Memory B cell (primary cell): ENCODE data around the gene SPEG.

Experiments used
- ATAC-seq: fragments of 150-1000 bp; cut with Tn5 transposase; 2 replicates; pipeline ENCODE4 v1.10.0; 2021; ENCODE audit warnings: low read depth, mild to moderate bottlenecking, moderate library complexity
- DNase-seq, 2 donors: peaks; one replicate each; pipeline ENCODE4 v3.0.0; 2022; ENCODE audit warnings: low spot score in 2 of 2
- H3K27ac Mint-ChIP-seq: one replicate; pipeline ENCODE4 v1.8.0; 2022; ENCODE audit warnings: mild to moderate bottlenecking, moderate library complexity, mixed read lengths
- H3K27me3 Mint-ChIP-seq: one replicate; pipeline ENCODE4 v1.8.0; 2022; ENCODE audit warnings: mixed read lengths
- H3K36me3 Mint-ChIP-seq: one replicate; pipeline ENCODE4 v1.8.0; 2022; ENCODE audit warnings: mild to moderate bottlenecking, mixed read lengths
- H3K4me1 Mint-ChIP-seq: one replicate; pipeline ENCODE4 v1.8.0; 2022; ENCODE audit warnings: mixed read lengths
- H3K4me3 Mint-ChIP-seq: one replicate; pipeline ENCODE4 v1.8.0; 2022; ENCODE audit warnings: mild to moderate bottlenecking, moderate library complexity, mixed read lengths
- H3K9me3 Mint-ChIP-seq: one replicate; pipeline ENCODE4 v1.8.0; 2022; ENCODE audit warnings: mixed read lengths

Gene SPEG

DNA sequence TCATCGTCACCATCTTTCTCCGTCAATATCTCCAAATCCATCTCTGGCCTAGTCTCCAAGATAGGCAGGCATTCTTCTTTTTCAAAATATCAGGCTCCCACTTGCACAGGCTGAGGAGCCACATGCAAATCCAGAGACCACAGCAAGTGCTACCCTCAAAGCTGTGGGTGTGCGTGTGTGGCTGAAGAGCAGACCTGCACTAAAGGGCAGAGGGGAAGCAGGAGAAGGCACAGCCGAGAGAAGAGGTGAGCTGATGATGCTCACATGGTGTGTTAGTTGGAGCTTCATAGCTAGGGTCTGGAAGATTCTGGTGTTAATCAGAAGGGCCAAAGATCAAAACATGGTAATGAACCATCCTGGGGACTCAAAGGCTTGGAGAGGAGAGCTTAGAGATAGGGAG lies 3.8 kb downstream of the SPEG start:
- no peaks in the 10 kb centered on the region for H3K9me3 Mint-ChIP-seq

DNA sequence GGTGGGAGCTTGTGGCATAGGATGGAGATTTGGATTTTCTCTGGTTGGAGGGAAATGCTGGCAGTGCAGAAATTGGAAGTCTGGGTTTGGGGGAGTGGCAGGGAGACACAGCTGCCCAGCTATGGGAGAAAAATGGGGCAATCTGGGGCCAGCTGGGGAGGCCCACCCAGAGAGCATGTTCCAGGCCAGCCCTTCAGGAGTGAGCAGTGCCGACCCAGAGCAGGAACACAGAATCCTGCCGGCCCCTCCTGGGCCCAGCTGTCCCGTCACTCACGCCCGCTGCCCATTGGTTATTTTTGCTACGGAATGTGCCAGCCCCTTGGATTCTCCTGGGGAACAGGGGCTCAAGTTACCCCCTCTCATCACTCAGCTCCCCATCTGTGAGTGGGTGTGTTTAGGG lies 4.9 kb downstream of the SPEG start:
- ATAC-seq (no peak), DNase-seq (no peak)
- Mint-ChIP-seq H3K27me3 (peaks cover 19% of the 10 kb centered on the region), H3K36me3 (no peaks in the 10 kb centered on the region), H3K27ac (no peak overlapping the region), H3K9me3 (no peaks in the 10 kb centered on the region), H3K4me3 (no peak overlapping the region), H3K4me1 (peaks cover 12% of the 10 kb centered on the region)

More for the DNA sequence above, 3.8 kb downstream of the SPEG start:
- DNase-seq, result no peak
- H3K4me1 Mint-ChIP-seq, result peaks cover 12% of the 10 kb centered on the region
- no peak overlapping the region for H3K27ac Mint-ChIP-seq
- ATAC-seq, result no peak
- H3K4me3 Mint-ChIP-seq, result no peak overlapping the region
- H3K36me3 Mint-ChIP-seq, result no peaks in the 10 kb centered on the region
- peaks cover 18% of the 10 kb centered on the region for H3K27me3 Mint-ChIP-seq

DNA sequence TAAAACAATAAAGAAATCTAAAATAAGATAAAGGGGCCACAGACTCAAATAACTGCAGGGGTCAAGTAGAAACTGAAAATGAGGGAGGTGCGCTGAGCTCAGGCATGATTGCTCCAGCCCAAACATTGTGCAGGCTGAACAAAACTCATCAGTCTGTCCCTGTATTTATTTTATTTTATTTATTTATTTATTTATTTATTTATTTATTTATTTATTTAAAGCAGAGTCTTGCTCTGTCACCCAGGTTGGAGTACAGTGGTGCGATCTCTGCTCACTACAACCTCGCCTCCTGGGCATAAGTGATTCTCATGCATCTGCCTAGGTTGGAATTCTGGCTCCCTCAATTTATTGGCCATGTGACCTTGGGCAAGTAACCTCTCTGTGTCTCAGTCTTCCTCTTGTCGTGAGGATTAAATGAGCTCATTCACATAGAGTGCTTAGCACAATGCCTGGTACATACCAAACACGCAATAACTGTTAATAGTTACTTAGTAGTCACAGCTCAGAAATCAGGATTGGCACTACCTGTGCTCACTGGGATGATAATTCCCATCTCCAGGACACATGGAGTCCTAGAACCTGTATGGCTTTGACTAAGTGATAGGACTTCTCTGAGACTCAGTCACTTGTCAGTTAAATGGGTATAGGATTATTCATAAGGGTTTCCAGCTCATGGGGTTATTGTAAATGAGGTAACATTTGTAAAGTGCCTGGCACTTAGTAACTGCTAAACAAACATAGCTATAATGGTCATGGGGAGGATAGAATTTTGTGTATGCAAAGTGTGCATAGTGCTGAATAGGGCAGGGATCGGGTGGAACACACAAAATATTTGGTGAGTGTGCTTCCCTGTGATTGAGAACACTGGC lies 6.0 kb downstream of the SPEG start:
- H3K27me3 Mint-ChIP-seq, result peaks cover 23% of the 10 kb centered on the region
- H3K4me1 Mint-ChIP-seq, result peaks cover 12% of the 10 kb centered on the region
- no peaks in the 10 kb centered on the region for H3K36me3 Mint-ChIP-seq
- H3K9me3 Mint-ChIP-seq, result no peaks in the 10 kb centered on the region
- DNase-seq (no peak), ATAC-seq (peak; percentile 38)
- no peak overlapping the region for H3K27ac Mint-ChIP-seq
- peak overlapping the region; percentile 82 for H3K4me3 Mint-ChIP-seq

DNA sequence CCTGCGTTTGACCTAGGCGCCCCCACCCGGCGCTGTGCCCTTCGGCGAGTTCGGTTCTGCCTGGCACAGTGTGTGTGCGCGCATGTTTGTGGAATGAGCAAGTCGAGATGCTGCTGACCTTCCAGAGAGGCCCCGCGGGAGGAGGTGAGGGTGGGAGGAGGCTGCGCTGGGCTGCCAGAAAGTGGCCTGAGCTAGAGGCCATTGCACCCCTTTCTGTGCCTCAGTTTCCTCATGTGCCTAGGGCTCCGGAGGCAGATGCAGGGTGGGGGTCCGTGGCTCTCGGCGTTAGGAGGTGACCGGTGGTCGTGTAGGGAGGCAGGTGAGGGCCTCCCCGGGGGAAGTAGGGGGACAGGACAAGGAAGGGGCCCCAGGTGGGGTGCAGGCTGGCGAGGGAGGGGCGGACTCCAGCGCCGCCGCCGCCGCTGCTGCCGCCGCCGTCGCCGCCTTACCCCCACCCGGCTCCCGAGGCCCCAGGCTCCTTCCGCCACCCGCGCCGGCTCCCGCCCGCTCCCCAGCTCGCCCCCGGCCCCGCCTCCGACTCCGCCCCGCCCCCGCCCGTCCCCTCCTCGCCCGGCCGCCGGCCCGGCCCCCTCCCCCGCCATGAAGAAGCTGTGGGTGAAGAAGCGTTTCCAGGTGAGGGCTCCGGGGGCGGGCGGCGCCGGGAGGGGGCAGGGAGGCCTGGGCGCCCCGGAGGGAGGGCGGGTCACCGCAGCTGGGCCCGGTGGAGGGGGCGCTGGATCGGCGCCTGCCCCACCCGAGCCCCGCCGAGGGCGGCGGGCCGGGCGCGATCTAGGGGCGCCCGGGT lies 7.0 kb downstream of the SPEG start:
- peak overlapping the region; percentile 82 for H3K4me3 Mint-ChIP-seq

DNA sequence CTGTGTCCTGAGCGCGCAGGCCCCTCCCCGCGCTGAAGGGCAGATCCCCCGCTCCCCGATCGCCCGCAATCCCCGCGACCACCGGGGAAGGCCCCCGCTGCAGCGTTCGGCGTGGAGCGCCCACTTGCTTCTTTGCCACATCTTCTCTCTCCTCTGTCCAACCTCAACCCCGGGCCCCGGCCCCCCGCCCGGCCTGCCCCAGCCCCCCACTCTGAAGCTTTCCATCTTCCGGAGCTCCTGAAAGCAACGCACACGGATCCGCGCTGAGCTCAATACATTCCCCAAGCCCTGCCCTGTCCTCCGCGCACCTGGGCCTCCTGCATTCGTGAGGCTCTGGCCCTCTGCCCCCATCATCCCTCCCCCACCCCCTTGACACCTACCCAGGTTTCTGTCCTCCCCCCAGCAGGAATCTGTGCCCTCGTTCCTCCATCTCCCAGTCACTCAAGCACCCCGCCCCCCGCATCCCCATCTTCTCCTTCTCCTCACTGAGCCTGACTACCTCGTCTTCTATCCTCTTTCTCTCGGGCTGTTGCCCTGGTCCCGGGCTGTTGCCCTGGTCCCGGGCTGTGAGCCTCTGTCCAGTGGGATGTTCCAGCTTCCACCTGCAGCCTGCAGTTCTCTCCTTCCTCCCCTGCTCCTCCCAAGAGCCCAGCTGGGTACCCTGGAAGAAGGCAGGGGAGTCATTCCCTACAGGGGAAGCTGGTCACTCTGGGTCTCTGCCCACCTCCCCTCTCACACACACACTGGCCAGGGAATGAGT lies 7.8 kb downstream of the SPEG start:
- Mint-ChIP-seq H3K4me1 (peaks cover 12% of the 10 kb centered on the region), H3K4me3 (peak overlapping the region; percentile 82), H3K27me3 (peaks cover 22% of the 10 kb centered on the region), H3K36me3 (no peaks in the 10 kb centered on the region), H3K27ac (no peak overlapping the region), H3K9me3 (no peaks in the 10 kb centered on the region)
- DNase-seq (no peak), ATAC-seq (no peak)

More for the DNA sequence above, 7.0 kb downstream of the SPEG start:
- Mint-ChIP-seq H3K36me3 (no peaks in the 10 kb centered on the region), H3K4me1 (peaks cover 12% of the 10 kb centered on the region), H3K9me3 (no peaks in the 10 kb centered on the region), H3K27me3 (peaks cover 22% of the 10 kb centered on the region), H3K27ac (no peak overlapping the region)
- peak; percentile 44 for ATAC-seq
- no peak for DNase-seq

DNA sequence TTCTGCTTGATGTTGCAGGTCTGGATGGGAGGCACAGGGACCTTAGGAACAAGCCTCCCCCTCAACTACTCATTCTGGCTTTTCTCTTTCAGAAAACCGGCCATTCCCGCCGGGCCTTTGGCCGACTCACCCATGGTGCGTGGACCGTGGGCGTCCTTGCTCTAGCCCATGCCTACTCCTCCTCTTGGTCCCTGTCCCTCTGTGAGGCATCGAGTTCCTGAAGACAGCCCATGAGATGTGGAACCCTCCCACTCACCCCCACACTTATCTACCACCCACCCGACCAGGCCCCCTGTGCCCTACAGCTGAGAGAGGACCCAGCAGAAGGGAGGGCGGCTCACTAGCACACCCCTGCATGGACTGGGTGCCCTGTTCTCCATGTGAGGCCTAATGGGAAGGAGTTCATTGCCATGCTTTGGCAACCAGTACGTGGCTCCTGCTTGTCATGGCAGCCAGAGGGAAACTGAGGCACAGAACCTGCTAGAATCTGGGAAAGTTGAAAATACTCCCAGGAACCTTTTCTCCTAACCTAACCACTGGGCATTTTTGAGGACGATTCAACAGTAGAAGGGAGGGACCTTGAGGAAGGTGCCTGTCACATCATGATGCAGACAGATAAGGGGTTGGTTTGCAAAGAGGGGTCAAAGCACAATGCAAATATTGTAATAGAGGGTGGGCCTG lies 8.5 kb downstream of the SPEG start:
- H3K27me3 Mint-ChIP-seq, result peaks cover 22% of the 10 kb centered on the region
- H3K4me1 Mint-ChIP-seq, result peaks cover 12% of the 10 kb centered on the region
- H3K27ac Mint-ChIP-seq, result no peak overlapping the region
- ATAC-seq, result no peak
- peak overlapping the region; percentile 82 for H3K4me3 Mint-ChIP-seq
- H3K9me3 Mint-ChIP-seq, result no peaks in the 10 kb centered on the region
- no peaks in the 10 kb centered on the region for H3K36me3 Mint-ChIP-seq
- no peak for DNase-seq

DNA sequence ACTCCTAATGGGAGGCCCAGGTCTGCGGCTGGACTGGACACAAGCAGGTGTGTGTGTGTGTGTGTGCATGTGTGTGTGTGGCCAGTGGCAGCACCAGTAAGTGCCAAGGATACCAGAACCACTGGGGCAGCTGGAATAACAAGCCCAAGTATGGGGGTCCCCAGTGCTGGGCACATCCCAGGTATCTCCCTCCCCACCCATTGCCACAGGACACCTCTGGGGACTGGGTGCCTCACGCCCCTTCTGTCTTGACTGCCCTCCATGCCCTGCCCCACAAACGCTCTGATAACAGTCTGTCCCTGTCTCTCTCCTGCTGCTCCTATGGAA lies 9.0 kb downstream of the SPEG start:
- H3K36me3 Mint-ChIP-seq, result no peaks in the 10 kb centered on the region
- H3K9me3 Mint-ChIP-seq, result no peaks in the 10 kb centered on the region
- peaks cover 22% of the 10 kb centered on the region for H3K27me3 Mint-ChIP-seq
- DNase-seq (no peak), ATAC-seq (no peak)
- no peak overlapping the region for H3K4me3 Mint-ChIP-seq
- no peak overlapping the region for H3K27ac Mint-ChIP-seq
- peaks cover 12% of the 10 kb centered on the region for H3K4me1 Mint-ChIP-seq

DNA sequence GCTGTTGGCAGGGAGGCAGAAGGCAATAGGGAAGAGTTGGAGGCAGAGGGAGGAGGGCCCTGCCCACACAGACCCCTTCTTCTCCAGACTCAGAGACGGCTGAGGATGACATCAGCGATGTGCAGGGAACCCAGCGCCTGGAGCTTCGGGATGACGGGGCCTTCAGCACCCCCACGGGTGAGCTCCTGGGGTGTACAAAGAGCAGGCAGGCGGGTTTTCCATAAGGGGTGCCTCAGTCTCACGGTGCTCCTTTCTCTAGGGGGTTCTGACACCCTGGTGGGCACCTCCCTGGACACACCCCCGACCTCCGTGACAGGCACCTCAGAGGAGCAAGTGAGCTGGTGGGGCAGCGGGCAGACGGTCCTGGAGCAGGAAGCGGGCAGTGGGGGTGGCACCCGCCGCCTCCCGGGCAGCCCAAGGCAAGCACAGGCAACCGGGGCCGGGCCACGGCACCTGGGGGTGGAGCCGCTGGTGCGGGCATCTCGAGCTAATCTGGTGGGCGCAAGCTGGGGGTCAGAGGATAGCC lies 10.0 kb downstream of the SPEG start:
- peaks cover 12% of the 10 kb centered on the region for H3K4me1 Mint-ChIP-seq
- no peak overlapping the region for H3K4me3 Mint-ChIP-seq
- no peak overlapping the region for H3K27ac Mint-ChIP-seq
- H3K9me3 Mint-ChIP-seq, result no peaks in the 10 kb centered on the region
- no peaks in the 10 kb centered on the region for H3K36me3 Mint-ChIP-seq
- ATAC-seq (no peak), DNase-seq (no peak)
- H3K27me3 Mint-ChIP-seq, result peaks cover 24% of the 10 kb centered on the region

DNA sequence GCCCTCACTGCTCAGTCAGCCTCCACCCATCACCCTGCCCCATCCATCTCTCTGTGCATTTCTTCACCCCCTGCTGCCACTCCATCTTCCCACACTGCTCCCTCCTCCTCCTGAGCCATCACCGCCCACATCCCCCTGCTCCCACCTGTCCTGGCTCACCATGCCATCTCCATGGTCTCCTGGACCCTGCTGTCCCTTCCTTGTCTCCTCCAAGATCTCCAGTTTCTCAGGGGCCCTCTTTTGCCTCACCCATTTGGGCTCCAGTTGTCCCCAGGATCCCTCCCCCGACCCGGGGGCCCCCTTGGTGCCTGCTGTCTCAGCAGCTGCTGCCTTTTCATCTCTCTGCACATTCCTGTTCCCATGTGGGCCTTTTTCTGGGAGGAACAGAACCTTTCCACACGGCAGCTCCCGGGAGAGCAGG lies 10.6 kb downstream of the SPEG start:
- Mint-ChIP-seq H3K4me1 (peaks cover 12% of the 10 kb centered on the region), H3K36me3 (no peaks in the 10 kb centered on the region), H3K9me3 (no peaks in the 10 kb centered on the region), H3K27me3 (peaks cover 27% of the 10 kb centered on the region), H3K27ac (no peak overlapping the region), H3K4me3 (no peak overlapping the region)
- DNase-seq, result no peak
- ATAC-seq, result no peak

DNA sequence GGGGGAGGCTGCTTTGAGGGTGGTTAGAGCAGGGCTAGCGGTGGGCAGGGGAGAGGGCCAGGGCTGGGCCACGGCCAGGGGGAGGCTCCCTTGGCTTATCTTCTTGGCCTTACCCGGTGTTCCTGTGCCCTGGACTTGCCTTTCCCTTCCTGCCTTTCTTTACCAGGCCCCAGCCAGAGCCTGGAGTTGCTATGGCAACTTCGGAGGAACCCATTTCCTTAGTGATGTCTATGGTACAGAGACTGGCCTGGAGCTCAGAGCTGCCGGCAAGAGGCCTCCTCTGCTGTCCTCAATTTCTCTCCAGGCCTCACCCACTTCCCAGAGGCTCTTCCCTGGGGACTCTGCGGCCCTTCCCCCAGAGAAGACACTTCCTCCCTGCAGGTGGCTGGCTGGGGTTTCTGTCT lies 11.5 kb downstream of the SPEG start:
- ATAC-seq (no peak), DNase-seq (no peak)
- H3K27ac Mint-ChIP-seq, result no peak overlapping the region
- peaks cover 30% of the 10 kb centered on the region for H3K27me3 Mint-ChIP-seq
- no peaks in the 10 kb centered on the region for H3K9me3 Mint-ChIP-seq
- peaks cover 9% of the 10 kb centered on the region for H3K4me1 Mint-ChIP-seq
- no peaks in the 10 kb centered on the region for H3K36me3 Mint-ChIP-seq
- H3K4me3 Mint-ChIP-seq, result no peak overlapping the region

DNA sequence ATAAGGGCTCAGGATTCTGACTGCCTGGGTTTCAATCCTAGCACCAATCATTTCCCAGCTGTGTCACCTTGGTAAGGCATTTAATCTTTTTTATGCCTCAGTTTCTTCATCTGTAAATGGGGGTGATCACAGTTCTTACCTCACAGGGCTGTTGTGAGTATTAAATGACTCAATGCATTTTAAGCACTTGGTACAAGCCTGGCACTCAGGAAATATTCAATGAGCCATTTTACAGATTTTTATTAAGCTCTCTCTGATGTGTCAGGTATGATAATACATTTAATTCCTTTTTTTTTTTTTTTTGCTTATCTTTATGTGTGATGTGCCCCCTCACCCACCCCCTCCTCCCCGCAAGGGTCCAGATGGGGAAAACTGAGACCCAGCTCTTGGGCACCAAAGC lies 12.0 kb downstream of the SPEG start:
- Mint-ChIP-seq H3K4me3 (no peak overlapping the region), H3K9me3 (no peaks in the 10 kb centered on the region), H3K27ac (no peak overlapping the region), H3K27me3 (peaks cover 33% of the 10 kb centered on the region), H3K36me3 (no peaks in the 10 kb centered on the region), H3K4me1 (peaks cover 7% of the 10 kb centered on the region)
- DNase-seq (no peak), ATAC-seq (no peak)

DNA sequence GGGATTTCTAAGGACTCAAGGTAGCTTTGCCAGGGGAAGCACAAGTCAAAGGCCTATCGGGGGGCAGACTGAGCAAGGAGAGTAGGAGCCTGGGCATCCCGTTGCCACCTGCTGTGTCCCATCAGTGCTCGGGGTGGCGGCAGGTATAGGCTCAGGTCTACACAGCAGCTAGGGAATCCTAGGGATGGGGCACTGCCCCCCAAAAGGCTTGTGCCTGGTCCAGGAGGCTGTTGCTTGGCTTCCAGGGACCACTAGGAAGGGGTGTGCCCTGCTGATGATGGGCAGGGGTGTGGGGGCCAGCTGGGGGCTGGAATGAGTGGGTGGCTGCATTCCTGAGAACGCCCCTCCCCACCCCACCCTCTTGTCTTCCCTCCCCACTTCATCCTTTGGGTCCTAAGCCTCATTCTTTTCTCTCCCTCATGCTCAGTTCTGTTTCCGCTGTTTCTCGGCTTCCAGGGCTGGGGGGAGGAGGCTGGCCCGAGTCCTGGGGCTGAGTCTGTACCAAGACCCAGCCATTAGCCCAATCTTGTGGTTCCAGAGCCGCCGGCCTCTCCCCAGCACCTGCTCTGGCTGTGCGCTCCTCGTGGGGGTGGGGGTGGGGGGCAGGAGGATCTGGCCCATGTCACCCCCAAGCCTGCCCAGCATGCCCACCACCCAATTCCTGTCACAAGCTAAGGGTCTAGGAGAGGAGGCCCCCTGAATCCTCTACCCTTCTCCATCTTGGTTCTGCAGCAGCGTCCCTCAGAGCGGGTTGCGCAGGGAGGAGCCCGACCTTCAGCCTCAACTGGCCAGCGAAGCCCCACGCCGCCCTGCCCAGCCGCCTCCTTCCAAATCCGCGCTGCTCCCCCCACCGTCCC lies 12.8 kb downstream of the SPEG start:
- no peaks in the 10 kb centered on the region for H3K9me3 Mint-ChIP-seq
- peaks cover 5% of the 10 kb centered on the region for H3K4me1 Mint-ChIP-seq
- H3K36me3 Mint-ChIP-seq, result no peaks in the 10 kb centered on the region
- H3K27me3 Mint-ChIP-seq, result peaks cover 34% of the 10 kb centered on the region
- no peak for ATAC-seq
- DNase-seq, result no peak
- H3K27ac Mint-ChIP-seq, result no peak overlapping the region
- H3K4me3 Mint-ChIP-seq, result no peak overlapping the region
